ENCODE measurements around the gene BMERB1. TPM values are rescaled to one million over a fixed set of nuclear protein-coding genes. Genes with fewer than 3 reads are reported as not detected.

The BMERB1 gene
- total and polyA plus RNA-seq, 2 experiments from 2014 or later, result 7.3 to 10.3 TPM

DNA sequence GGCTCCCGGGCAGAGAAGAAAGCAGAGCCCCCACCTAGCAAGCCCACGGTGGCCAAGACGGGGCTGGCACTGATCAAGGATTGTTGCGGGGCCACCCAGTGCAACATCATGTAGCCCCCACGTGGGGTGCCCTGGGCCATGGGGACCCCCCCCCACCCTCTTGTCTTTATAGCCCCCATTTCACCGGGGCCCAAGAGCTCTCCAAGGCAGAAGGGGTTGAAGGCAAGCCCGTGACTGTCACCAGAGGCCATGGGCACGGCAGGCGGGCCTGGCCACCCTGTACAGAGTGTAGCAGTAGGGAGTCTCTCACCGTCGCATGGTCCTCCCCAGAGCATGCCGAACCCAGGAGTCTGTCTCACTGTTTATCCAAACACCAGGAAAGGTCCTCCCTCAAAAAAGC lies 152.3 kb downstream of the BMERB1 start:
- Histone ChIP-seq H4K20me1 (ENCODE audit: insufficient read depth, poor library complexity, severe bottlenecking) (no peaks in the 10 kb centered on the region), H3K79me2 (no peaks in the 10 kb centered on the region), H3K9me2 (replicated peaks; ENCODE audit: insufficient read depth) (no peaks in the 10 kb centered on the region), H3K9me3 (ENCODE audit: low read depth) (no peaks in the 10 kb centered on the region), H3K27me3 (no peaks in the 10 kb centered on the region), H3K4me1 (ENCODE audit: insufficient read depth) (peaks cover 5% of the 10 kb centered on the region), H3K27ac (no peak overlapping the region), H2AFZ (no peak overlapping the region), H3K36me3 (replicated peaks; ENCODE audit: insufficient read depth, low read depth) (no peaks in the 10 kb centered on the region), H3K4me2 (no peak overlapping the region), H3K4me3 (no peak overlapping the region)
- 94% methylated on average over 8 of the region's 12 CpGs for WGBS (ENCODE audit: low lambda C conversion rate, missing lambda C conversion rate)
- no peak for TF ChIP-seq EZH2phosphoT487 (IDR thresholded peaks at IDR 0.05; ENCODE audit: low read depth, severe bottlenecking, unreplicated experiment)
- TF ChIP-seq EZH2 (IDR thresholded peaks at IDR 0.05; ENCODE audit: borderline replicate concordance), result no peak
- TF ChIP-seq, protein P1, sequence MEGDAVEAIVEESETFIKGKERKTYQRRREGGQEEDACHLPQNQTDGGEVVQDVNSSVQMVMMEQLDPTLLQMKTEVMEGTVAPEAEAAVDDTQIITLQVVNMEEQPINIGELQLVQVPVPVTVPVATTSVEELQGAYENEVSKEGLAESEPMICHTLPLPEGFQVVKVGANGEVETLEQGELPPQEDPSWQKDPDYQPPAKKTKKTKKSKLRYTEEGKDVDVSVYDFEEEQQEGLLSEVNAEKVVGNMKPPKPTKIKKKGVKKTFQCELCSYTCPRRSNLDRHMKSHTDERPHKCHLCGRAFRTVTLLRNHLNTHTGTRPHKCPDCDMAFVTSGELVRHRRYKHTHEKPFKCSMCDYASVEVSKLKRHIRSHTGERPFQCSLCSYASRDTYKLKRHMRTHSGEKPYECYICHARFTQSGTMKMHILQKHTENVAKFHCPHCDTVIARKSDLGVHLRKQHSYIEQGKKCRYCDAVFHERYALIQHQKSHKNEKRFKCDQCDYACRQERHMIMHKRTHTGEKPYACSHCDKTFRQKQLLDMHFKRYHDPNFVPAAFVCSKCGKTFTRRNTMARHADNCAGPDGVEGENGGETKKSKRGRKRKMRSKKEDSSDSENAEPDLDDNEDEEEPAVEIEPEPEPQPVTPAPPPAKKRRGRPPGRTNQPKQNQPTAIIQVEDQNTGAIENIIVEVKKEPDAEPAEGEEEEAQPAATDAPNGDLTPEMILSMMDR (IDR thresholded peaks at IDR 0.05; ENCODE audit: poor library complexity), result no peak
- no peak for DNase-seq (ENCODE audit: low spot score)

DNA sequence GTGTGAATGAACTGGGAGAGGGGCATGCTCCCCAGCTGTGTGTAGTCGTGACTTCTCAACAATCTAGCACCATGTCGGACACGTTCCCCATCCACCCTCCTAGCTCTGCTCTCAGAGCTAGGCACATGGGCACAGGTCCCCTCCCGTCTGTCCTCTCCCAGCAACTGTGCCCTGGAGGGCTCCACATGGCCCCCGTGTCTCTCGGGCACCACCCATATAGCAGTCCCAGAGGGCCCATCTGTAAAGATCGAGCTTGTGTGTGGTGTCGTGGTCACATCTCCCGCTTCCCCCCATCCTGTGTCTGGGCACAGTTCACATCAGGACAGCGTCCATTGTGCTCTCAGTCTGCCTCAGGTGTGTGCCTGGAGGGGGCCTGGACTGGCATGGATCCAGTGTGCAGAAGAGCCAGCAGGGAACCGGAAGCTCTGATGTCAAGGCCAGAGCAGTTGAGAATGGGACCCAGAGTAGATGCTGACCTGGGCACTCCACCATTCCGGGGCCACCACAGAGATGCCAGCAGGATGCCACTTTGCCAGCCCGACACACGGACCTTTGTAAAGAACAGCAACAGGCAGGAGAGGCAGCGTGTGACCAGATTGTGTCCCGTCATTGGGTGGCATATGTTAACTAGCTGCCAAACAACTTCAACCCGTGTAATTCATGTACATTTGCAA lies 152.9 kb downstream of the BMERB1 start:
- WGBS (ENCODE audit: low lambda C conversion rate, missing lambda C conversion rate), result 98% methylated on average over 17 of the region's 17 CpGs
- Histone ChIP-seq H3K9me2 (replicated peaks; ENCODE audit: insufficient read depth) (no peaks in the 10 kb centered on the region), H3K79me2 (no peaks in the 10 kb centered on the region), H3K4me3 (no peak overlapping the region), H3K27ac (no peak overlapping the region), H3K27me3 (no peaks in the 10 kb centered on the region), H3K9me3 (ENCODE audit: low read depth) (no peaks in the 10 kb centered on the region), H4K20me1 (ENCODE audit: insufficient read depth, poor library complexity, severe bottlenecking) (no peaks in the 10 kb centered on the region), H2AFZ (no peak overlapping the region), H3K36me3 (replicated peaks; ENCODE audit: insufficient read depth, low read depth) (no peaks in the 10 kb centered on the region), H3K4me1 (ENCODE audit: insufficient read depth) (peaks cover 5% of the 10 kb centered on the region), H3K4me2 (no peak overlapping the region)
- no peak for DNase-seq (ENCODE audit: low spot score)
- TF ChIP-seq EZH2 (IDR thresholded peaks at IDR 0.05; ENCODE audit: borderline replicate concordance) (no peak), EZH2phosphoT487 (IDR thresholded peaks at IDR 0.05; ENCODE audit: low read depth, severe bottlenecking, unreplicated experiment) (no peak)
- TF ChIP-seq, protein P1 (IDR thresholded peaks at IDR 0.05; ENCODE audit: poor library complexity), result no peak

DNA sequence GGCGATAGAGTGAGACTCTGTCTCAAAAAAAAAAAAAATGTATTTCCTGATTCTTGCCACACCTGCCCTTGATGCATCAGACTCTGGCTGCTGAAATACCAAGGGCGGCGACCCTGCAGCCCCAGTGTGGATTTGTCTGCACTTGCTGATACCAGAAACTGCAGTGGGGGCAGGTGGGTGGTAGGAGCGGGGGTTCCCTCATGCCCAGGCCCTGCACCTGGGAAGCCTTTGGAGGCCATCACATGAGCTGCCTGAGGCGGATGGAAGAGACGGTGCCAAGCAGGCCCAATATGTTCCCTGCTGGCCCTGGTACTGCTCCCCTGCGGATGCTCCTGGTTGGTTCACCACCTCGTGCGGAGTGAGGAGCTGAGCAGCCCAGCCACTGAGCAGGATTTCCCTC lies 157.9 kb downstream of the BMERB1 start:
- no peaks in the 10 kb centered on the region for H3K79me2 ChIP-seq
- H4K20me1 ChIP-seq (ENCODE audit: insufficient read depth, poor library complexity, severe bottlenecking), result no peaks in the 10 kb centered on the region
- no peaks in the 10 kb centered on the region for H3K36me3 ChIP-seq (replicated peaks; ENCODE audit: insufficient read depth, low read depth)
- no peaks in the 10 kb centered on the region for H3K9me2 ChIP-seq (replicated peaks; ENCODE audit: insufficient read depth)
- H3K9me3 ChIP-seq (ENCODE audit: low read depth), result no peaks in the 10 kb centered on the region
- no peak for DNase-seq (ENCODE audit: low spot score)
- H3K4me1 ChIP-seq (ENCODE audit: insufficient read depth), result peaks cover 5% of the 10 kb centered on the region
- H3K4me2 ChIP-seq, result no peak overlapping the region
- no peaks in the 10 kb centered on the region for H3K27me3 ChIP-seq
- no peak overlapping the region for H2AFZ ChIP-seq
- TF ChIP-seq EZH2phosphoT487 (IDR thresholded peaks at IDR 0.05; ENCODE audit: low read depth, severe bottlenecking, unreplicated experiment), result no peak
- TF ChIP-seq, protein P1 (IDR thresholded peaks at IDR 0.05; ENCODE audit: poor library complexity), result no peak
- TF ChIP-seq EZH2 (IDR thresholded peaks at IDR 0.05; ENCODE audit: borderline replicate concordance), result no peak
- H3K4me3 ChIP-seq, result no peak overlapping the region
- H3K27ac ChIP-seq, result no peak overlapping the region
- 97% methylated on average over 9 of the region's 9 CpGs for WGBS (ENCODE audit: low lambda C conversion rate, missing lambda C conversion rate)
